HG03558 (cell line): ENCODE results near the gene NIPAL3.
"Not testable (repeated sequence)": the region's sequence is repeated elsewhere in the genome, so short reads cannot be mapped to it uniquely, and the experiment has no call there.

Experiments
- ATAC-seq: cut with Tn5 transposase; IDR thresholded peaks from one replicate; pipeline ENCODE4 v1.9.1; 2021; ENCODE audit warnings: moderate number of reproducible peaks; ENCODE audit not compliant: unreplicated experiment; ENCODE audit errors: extremely low read depth

The NIPAL3 gene

GRCh38 chr1:24506691-24507381 is 91.2 kb downstream of the NIPAL3 start:
- ATAC-seq, result no peak

DNA sequence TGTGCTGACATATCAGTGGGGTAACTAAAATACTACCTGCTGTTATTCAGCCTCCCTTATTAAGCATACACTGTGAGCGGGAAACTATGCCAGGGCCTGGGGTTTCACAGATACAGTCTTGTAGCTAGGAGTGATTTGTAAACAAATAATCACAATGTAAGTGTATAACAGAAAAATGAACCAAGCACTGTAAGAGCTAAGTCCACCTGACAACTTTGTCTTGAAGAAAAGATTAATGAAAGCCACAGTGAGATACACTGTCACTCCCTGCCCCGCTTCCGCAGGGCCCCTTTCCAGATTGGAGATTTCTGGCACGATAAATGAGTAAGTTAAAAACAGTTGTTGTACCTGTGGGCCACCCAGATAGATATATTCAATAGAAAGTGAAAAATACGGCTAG is 91.8 kb downstream of the NIPAL3 start:
- no peak for ATAC-seq

- ATAC-seq, result no peak
These were observed 93.3 kb downstream of the NIPAL3 start for GRCh38 chr1:24508911-24509310.

DNA sequence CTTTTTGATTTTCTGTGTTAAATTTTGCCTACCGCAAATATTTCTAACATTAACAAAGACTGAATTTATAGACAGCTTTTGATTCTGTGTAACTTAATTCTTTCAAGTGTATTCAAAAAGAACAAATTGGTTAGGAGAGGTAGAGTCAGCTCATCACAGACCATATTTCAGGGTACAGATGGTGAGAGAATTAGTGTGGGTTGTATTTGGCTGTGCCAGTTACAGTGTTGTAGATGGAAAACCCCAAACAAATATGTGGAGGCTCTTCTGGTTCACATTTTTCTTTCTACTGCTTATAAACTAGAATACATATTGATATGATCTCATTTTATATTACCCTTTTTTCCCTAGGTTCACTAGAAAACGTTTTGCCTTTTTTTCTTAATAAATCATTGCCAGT is 98.1 kb downstream of the NIPAL3 start:
- no peak for ATAC-seq

- ATAC-seq, result no peak
These were observed 99.3 kb downstream of the NIPAL3 start for GRCh38 chr1:24514946-24515345.

- not testable (repeated sequence) for ATAC-seq
These were observed 100.1 kb downstream of the NIPAL3 start for GRCh38 chr1:24515671-24516209.

- ATAC-seq, result no peak
These were observed 100.9 kb downstream of the NIPAL3 start for GRCh38 chr1:24516506-24516905.

DNA sequence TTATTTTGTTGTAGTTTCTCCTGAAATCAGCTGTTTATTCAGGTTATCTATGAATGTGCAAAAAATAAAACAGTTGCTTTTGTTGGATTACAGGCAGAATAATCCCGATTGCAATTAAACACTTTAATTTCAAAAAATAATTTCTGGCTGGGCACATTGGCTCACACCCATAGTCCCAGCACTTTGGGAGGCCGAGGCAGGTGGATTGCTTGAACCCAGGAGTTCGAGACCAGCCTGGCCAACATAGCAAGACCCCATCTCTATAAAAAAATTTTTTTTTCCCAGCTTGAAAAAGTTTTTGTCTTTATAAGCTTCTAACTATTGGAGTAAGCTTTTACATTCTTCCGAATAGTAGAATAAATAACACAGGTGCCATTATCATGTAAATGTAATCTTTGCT is 102.3 kb downstream of the NIPAL3 start:
- no peak for ATAC-seq

DNA sequence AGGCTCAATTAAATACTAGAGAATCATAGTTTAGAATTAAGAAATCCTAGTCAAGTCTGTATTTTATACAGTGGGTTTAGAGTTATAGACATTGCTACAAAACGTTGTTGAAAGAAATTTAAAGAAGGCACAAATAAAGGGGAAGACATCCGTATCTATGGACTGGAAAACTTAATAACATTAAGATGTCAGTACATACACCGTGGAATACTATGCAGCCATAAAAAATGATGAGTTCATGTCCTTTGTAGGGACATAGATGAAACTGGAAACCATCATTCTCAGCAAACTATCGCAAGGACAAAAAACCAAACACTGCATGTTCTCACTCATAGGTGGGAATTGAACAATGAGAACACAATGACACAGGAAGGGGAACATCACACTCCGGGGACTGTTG is 104.7 kb downstream of the NIPAL3 start:
- not testable (repeated sequence) for ATAC-seq
